PC-9 (cell line): ENCODE data around the gene PARP8.

Experiments used
- CTCF ChIP-seq: fragments of 200-600 bp; sonication (generic); conservative IDR thresholded peaks from 2 replicates; pipeline ENCODE4 v1.6.1; 2017; ENCODE audit warnings: mixed run types, antibody characterized with exemption, mild to moderate bottlenecking, moderate library complexity
- EZH2 ChIP-seq: fragments of 200-600 bp; sonication (generic); IDR thresholded peaks from 2 replicates; pipeline ENCODE4 v1.8.0; 2017; ENCODE audit warnings: antibody characterized with exemption, low read depth

- TF ChIP-seq CTCF (no peak), EZH2 (no peak)
Observed at GRCh38 chr5:50655810-50656205, 10.6 kb upstream of the PARP8 start.
